ENCODE results near the gene CCDC85B. TPM values are rescaled to one million over a fixed set of nuclear protein-coding genes. Genes with fewer than 3 reads are reported as not detected.

The CCDC85B gene
- total and polyA plus RNA-seq, 2 of the 13 experiments (the other 11 are each of a cell fraction or from before 2014, with no cell fraction given): 8.2 to 19.5 TPM

DNA sequence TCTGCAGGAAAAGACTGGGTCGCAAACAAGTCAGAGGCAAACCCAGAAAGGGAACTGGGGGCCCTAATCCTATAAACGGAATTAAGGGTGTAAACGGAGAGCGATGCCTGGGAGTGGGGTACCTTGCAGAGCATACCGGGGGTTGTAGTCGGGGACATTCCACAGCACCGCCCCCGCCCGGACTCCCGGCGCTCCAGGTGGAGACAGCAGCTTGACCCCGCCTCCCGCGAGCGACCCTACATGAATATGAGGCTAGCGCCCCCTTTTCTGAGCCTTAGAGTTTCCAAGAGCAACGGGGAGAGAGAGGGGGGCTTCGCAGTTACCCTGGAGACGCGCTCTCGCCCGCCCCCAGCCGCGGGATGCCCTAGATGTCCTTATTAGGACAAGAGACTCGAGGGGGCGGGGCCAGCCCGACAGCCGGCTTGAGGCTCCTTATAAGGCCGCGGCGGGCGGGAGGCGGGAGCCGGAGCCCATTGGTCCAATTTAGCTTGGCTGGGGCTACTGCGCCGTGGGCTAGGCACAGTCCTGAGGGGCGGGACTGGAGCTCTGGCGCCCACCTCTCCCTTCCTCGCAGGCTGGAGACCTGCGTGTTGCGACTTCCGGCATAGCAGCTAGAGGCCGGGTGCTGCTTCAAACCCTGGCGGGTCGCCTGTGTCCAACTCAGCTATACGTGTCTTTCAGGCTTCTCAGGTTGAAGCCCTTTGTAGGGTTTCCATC, 31.2 kb upstream of the CCDC85B start (continued):
- no peak for TF ChIP-seq NAIF1 (CRISPR knock-in tag; IDR thresholded peaks at IDR 0.05; ENCODE audit: borderline replicate concordance)
- TF ChIP-seq, protein P1, sequence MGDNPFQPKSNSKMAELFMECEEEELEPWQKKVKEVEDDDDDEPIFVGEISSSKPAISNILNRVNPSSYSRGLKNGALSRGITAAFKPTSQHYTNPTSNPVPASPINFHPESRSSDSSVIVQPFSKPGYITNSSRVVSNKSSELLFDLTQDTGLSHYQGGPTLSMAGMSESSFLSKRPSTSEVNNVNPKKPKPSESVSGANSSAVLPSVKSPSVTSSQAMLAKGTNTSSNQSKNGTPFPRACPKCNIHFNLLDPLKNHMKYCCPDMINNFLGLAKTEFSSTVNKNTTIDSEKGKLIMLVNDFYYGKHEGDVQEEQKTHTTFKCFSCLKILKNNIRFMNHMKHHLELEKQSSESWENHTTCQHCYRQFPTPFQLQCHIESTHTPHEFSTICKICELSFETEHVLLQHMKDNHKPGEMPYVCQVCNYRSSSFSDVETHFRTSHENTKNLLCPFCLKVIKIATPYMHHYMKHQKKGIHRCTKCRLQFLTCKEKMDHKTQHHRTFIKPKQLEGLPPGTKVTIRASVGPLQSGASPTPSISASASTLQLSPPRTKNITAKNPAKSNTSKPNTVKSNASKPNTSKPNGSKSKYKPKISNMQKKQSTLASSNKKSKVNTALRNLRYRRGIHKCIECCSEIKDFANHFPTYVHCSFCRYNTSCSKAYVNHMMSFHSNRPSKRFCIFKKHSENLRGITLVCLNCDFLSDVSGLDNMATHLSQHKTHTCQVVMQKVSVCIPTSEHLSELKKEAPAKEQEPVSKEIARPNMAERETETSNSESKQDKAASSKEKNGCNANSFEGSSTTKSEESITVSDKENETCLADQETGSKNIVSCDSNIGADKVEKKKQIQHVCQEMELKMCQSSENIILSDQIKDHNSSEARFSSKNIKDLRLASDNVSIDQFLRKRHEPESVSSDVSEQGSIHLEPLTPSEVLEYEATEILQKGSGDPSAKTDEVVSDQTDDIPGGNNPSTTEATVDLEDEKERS (CRISPR knock-in tag; IDR thresholded peaks at IDR 0.05): no peak
- TF ChIP-seq, protein P2, sequence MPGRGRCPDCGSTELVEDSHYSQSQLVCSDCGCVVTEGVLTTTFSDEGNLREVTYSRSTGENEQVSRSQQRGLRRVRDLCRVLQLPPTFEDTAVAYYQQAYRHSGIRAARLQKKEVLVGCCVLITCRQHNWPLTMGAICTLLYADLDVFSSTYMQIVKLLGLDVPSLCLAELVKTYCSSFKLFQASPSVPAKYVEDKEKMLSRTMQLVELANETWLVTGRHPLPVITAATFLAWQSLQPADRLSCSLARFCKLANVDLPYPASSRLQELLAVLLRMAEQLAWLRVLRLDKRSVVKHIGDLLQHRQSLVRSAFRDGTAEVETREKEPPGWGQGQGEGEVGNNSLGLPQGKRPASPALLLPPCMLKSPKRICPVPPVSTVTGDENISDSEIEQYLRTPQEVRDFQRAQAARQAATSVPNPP (CRISPR knock-in tag; IDR thresholded peaks at IDR 0.05): no peak
- TF ChIP-seq NFE2L2 (IDR thresholded peaks at IDR 0.05; ENCODE audit: low read length): no peak
- no peak for TF ChIP-seq SMAD3 (CRISPR knock-in tag; IDR thresholded peaks at IDR 0.05)
- no peak for TF ChIP-seq ZNF232 (CRISPR knock-in tag; IDR thresholded peaks at IDR 0.05; ENCODE audit: borderline replicate concordance)
- TF ChIP-seq NONO (IDR thresholded peaks at IDR 0.05): no peak
- no peak for TF ChIP-seq NONO (CRISPR knock-in tag; conservative IDR thresholded peaks at IDR 0.05)
- no peak for TF ChIP-seq ELF4 (CRISPR knock-in tag; IDR thresholded peaks at IDR 0.05; ENCODE audit: borderline replicate concordance)
- TF ChIP-seq SPEN (CRISPR knock-in tag; IDR thresholded peaks at IDR 0.05; ENCODE audit: low read depth): no peak; the same call in 1 of the 2 replicates
- TF ChIP-seq, protein P3, sequence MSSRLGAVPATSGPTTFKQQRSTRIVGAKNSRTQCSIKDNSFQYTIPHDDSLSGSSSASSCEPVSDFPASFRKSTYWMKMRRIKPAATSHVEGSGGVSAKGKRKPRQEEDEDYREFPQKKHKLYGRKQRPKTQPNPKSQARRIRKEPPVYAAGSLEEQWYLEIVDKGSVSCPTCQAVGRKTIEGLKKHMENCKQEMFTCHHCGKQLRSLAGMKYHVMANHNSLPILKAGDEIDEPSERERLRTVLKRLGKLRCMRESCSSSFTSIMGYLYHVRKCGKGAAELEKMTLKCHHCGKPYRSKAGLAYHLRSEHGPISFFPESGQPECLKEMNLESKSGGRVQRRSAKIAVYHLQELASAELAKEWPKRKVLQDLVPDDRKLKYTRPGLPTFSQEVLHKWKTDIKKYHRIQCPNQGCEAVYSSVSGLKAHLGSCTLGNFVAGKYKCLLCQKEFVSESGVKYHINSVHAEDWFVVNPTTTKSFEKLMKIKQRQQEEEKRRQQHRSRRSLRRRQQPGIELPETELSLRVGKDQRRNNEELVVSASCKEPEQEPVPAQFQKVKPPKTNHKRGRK (CRISPR knock-in tag; IDR thresholded peaks at IDR 0.05): no peak
- no peak for TF ChIP-seq ZFP36 (IDR thresholded peaks at IDR 0.05; ENCODE audit: borderline replicate concordance, low read depth, low read length, partially characterized antibody)
- TF ChIP-seq, protein P4, sequence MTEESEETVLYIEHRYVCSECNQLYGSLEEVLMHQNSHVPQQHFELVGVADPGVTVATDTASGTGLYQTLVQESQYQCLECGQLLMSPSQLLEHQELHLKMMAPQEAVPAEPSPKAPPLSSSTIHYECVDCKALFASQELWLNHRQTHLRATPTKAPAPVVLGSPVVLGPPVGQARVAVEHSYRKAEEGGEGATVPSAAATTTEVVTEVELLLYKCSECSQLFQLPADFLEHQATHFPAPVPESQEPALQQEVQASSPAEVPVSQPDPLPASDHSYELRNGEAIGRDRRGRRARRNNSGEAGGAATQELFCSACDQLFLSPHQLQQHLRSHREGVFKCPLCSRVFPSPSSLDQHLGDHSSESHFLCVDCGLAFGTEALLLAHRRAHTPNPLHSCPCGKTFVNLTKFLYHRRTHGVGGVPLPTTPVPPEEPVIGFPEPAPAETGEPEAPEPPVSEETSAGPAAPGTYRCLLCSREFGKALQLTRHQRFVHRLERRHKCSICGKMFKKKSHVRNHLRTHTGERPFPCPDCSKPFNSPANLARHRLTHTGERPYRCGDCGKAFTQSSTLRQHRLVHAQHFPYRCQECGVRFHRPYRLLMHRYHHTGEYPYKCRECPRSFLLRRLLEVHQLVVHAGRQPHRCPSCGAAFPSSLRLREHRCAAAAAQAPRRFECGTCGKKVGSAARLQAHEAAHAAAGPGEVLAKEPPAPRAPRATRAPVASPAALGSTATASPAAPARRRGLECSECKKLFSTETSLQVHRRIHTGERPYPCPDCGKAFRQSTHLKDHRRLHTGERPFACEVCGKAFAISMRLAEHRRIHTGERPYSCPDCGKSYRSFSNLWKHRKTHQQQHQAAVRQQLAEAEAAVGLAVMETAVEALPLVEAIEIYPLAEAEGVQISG (CRISPR knock-in tag; IDR thresholded peaks at IDR 0.05): peak; percentile 49; the same call in 1 of the 2 replicates
- TF ChIP-seq, protein P5, sequence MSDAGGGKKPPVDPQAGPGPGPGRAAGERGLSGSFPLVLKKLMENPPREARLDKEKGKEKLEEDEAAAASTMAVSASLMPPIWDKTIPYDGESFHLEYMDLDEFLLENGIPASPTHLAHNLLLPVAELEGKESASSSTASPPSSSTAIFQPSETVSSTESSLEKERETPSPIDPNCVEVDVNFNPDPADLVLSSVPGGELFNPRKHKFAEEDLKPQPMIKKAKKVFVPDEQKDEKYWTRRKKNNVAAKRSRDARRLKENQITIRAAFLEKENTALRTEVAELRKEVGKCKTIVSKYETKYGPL (CRISPR knock-in tag; IDR thresholded peaks at IDR 0.05): no peak
- no peak for TF ChIP-seq ZEB1 (IDR thresholded peaks at IDR 0.05; ENCODE audit: insufficient replicate concordance, low read depth)

Data from HepG2 (cell line).